H9 (cell line): ENCODE measurements around the gene CHST8. TPM values are rescaled to one million over a fixed set of nuclear protein-coding genes. Genes with fewer than 3 reads are reported as not detected.

Experiments used
- DNase-seq: peaks from one replicate; pipeline ENCODE4 v3.0.0-alpha.2; 2017
- H2AFZ ChIP-seq: one replicate; pipeline ENCODE4 v1.6.1; 2013; ENCODE audit warnings: mild to moderate bottlenecking, low read length, control low read depth, moderate library complexity
- H2AK5ac ChIP-seq: 2 replicates; pipeline ENCODE4 v1.6.1; 2013; ENCODE audit warnings: low read length, control low read depth, mixed read lengths; ENCODE audit not compliant: insufficient read length
- H2BK120ac ChIP-seq: one replicate; pipeline ENCODE4 v1.6.1; 2013; ENCODE audit warnings: low read depth, mild to moderate bottlenecking, low read length, control low read depth, inconsistent platforms; ENCODE audit not compliant: poor library complexity, severe bottlenecking
- H2BK12ac ChIP-seq: 2 replicates; pipeline ENCODE4 v1.6.1; 2013; ENCODE audit warnings: low read length, control low read depth, mixed read lengths, low read depth; ENCODE audit not compliant: insufficient read length
- H2BK15ac ChIP-seq: 2 replicates; pipeline ENCODE4 v1.6.1; 2013; ENCODE audit warnings: low read depth, low read length, control low read depth
- H2BK20ac ChIP-seq: one replicate; pipeline ENCODE4 v1.6.1; 2013; ENCODE audit warnings: low read depth, mild to moderate bottlenecking, low read length, control low read depth, inconsistent platforms; ENCODE audit not compliant: poor library complexity, severe bottlenecking
- H2BK5ac ChIP-seq: 2 replicates; pipeline ENCODE4 v1.6.1; 2013; ENCODE audit warnings: low read length, control low read depth, mixed read lengths; ENCODE audit not compliant: insufficient read length
- H3K14ac ChIP-seq: 2 replicates; pipeline ENCODE4 v1.6.1; 2013; ENCODE audit warnings: low read length, control low read depth; ENCODE audit not compliant: insufficient read depth
- H3K18ac ChIP-seq: 2 replicates; pipeline ENCODE4 v1.6.1; 2013; ENCODE audit warnings: low read depth, mild to moderate bottlenecking, mixed read lengths, low read length, control low read depth; ENCODE audit not compliant: insufficient read length
- H3K23ac ChIP-seq: 2 replicates; pipeline ENCODE4 v1.6.1; 2013; ENCODE audit warnings: low read length, control low read depth, mixed read lengths, low read depth; ENCODE audit not compliant: insufficient read length
- H3K23me2 ChIP-seq: 2 replicates; pipeline ENCODE4 v1.6.1; 2013; ENCODE audit warnings: low read depth, mild to moderate bottlenecking, mixed read lengths, low read length, control low read depth; ENCODE audit not compliant: insufficient read length, poor library complexity, severe bottlenecking
- H3K27ac ChIP-seq: 2 replicates; pipeline ENCODE4 v1.5.1; 2013; ENCODE audit warnings: low read length, control low read depth, mixed read lengths, low read depth; ENCODE audit not compliant: insufficient read length
- H3K27me3 ChIP-seq: 2 replicates; pipeline ENCODE4 v1.6.1; 2013; ENCODE audit warnings: low read length, control low read depth, inconsistent platforms; ENCODE audit not compliant: insufficient read depth
- H3K4ac ChIP-seq: 2 replicates; pipeline ENCODE4 v1.6.1; 2013; ENCODE audit warnings: low read depth, mild to moderate bottlenecking, control low read depth, inconsistent platforms, low read length, moderate library complexity
- H3K4me1 ChIP-seq: 2 replicates; pipeline ENCODE4 v1.6.1; 2013; ENCODE audit warnings: low read length, control low read depth, inconsistent platforms; ENCODE audit not compliant: insufficient read depth
- H3K4me2 ChIP-seq: 2 replicates; pipeline ENCODE4 v1.6.1; 2013; ENCODE audit warnings: low read length, control low read depth, mixed read lengths; ENCODE audit not compliant: insufficient read length, insufficient read depth
- H3K56ac ChIP-seq: 2 replicates; pipeline ENCODE4 v1.6.1; 2013; ENCODE audit warnings: low read depth, mild to moderate bottlenecking, mixed read lengths, low read length, control low read depth; ENCODE audit not compliant: insufficient read length
- H3K79me1 ChIP-seq: 2 replicates; pipeline ENCODE4 v1.6.1; 2013; ENCODE audit warnings: low read depth, mild to moderate bottlenecking, moderate library complexity, low read length, control low read depth, inconsistent platforms; ENCODE audit not compliant: insufficient read depth, poor library complexity, severe bottlenecking
- H3K79me2 ChIP-seq: 2 replicates; pipeline ENCODE4 v1.6.1; 2013; ENCODE audit warnings: low read length, control low read depth, inconsistent platforms; ENCODE audit not compliant: insufficient read depth
- H3K9ac ChIP-seq: 2 replicates; pipeline ENCODE4 v1.6.1; 2013; ENCODE audit warnings: low read length, control low read depth, mixed read lengths; ENCODE audit not compliant: insufficient read length; ENCODE audit errors: extremely low read depth
- H3K9me3 ChIP-seq: one replicate; pipeline ENCODE4 v1.6.1; 2013; ENCODE audit warnings: low read depth, low read length, inconsistent platforms; ENCODE audit not compliant: control insufficient read depth
- H3T11ph ChIP-seq: one replicate; pipeline ENCODE4 v1.6.1; 2013; ENCODE audit warnings: mild to moderate bottlenecking, low read length, control low read depth, inconsistent platforms
- H4K20me1 ChIP-seq: one replicate; pipeline ENCODE4 v1.6.1; 2013; ENCODE audit not compliant: control insufficient read depth, insufficient read length, insufficient read depth
- H4K5ac ChIP-seq: 2 replicates; pipeline ENCODE4 v1.6.1; 2013; ENCODE audit warnings: low read depth, mild to moderate bottlenecking, mixed read lengths, low read length, control low read depth; ENCODE audit not compliant: insufficient read length
- H4K8ac ChIP-seq: replicated peaks from 2 replicates; pipeline ENCODE4 v1.6.1; 2013; ENCODE audit warnings: low read length, control low read depth, mixed read lengths, low read depth; ENCODE audit not compliant: insufficient read length
- H4K91ac ChIP-seq: 2 replicates; pipeline ENCODE4 v1.6.1; 2013; ENCODE audit warnings: low read depth, mild to moderate bottlenecking, moderate library complexity, mixed read lengths, low read length, control low read depth; ENCODE audit not compliant: insufficient read length
- H3K27ac Mint-ChIP-seq, 3 experiments: 2 replicates in 2 of 3; 3 replicates in 1 of 3; pipeline ENCODE4 v1.8.0; 2020 to 2021; ENCODE audit warnings: mixed read lengths in 3 of 3, mild to moderate bottlenecking in 1 of 3, moderate library complexity in 1 of 3
- H3K27me3 Mint-ChIP-seq: 2 replicates; pipeline ENCODE4 v1.8.0; 2021; ENCODE audit warnings: low read depth, mild to moderate bottlenecking, moderate library complexity, mixed read lengths
- H3K36me3 Mint-ChIP-seq, 3 experiments: 2 replicates in 2 of 3; 3 replicates in 1 of 3; pipeline ENCODE4 v1.8.0; 2020 to 2021; ENCODE audit warnings: low read depth in 3 of 3, mixed read lengths in 3 of 3; ENCODE audit not compliant: insufficient read depth in 1 of 3
- H3K4me1 Mint-ChIP-seq, 2 experiments: 2 replicates each; pipeline ENCODE4 v1.8.0; 2020; ENCODE audit warnings: mixed read lengths in 2 of 2
- H3K4me3 Mint-ChIP-seq, 2 experiments: 2 replicates in 1 of 2; 3 replicates in 1 of 2; pipeline ENCODE4 v1.8.0; 2020 to 2021; ENCODE audit warnings: mild to moderate bottlenecking in 2 of 2, mixed read lengths in 2 of 2, moderate library complexity in 1 of 2
- H3K9me3 Mint-ChIP-seq, 2 experiments: 2 replicates in 1 of 2; 3 replicates in 1 of 2; pipeline ENCODE4 v1.8.0; 2020; ENCODE audit warnings: mild to moderate bottlenecking in 2 of 2, mixed read lengths in 2 of 2, moderate library complexity in 1 of 2
- WGBS: extraction: QIAGEN DNeasy Blood & Tissue Kit; methylation state at CpG from one replicate; pipeline ENCODE4 v1.1.7; 2013; ENCODE audit warnings: missing lambda C conversion rate, low lambda C conversion rate, mixed read lengths; ENCODE audit not compliant: insufficient read length; ENCODE audit errors: extremely low coverage; 5-methylcytosine and 5-hydroxymethylcytosine counted together
- total RNA-seq: library from RNA; stranded (reverse); gene quantifications from 2 replicates; pipeline ENCODE4 v1.2.1, GENCODE V29; 2021
- TF ChIP-seq, protein P1 (sequence below): fragments of 200-600 bp; sonication (generic); conservative IDR thresholded peaks from 3 replicates; pipeline ENCODE4 v1.8.0; 2021; ENCODE audit warnings: antibody characterized with exemption, mild to moderate bottlenecking

Gene CHST8
- total RNA-seq, 1 experiment from 2014 or later, result 5.1 TPM

DNA sequence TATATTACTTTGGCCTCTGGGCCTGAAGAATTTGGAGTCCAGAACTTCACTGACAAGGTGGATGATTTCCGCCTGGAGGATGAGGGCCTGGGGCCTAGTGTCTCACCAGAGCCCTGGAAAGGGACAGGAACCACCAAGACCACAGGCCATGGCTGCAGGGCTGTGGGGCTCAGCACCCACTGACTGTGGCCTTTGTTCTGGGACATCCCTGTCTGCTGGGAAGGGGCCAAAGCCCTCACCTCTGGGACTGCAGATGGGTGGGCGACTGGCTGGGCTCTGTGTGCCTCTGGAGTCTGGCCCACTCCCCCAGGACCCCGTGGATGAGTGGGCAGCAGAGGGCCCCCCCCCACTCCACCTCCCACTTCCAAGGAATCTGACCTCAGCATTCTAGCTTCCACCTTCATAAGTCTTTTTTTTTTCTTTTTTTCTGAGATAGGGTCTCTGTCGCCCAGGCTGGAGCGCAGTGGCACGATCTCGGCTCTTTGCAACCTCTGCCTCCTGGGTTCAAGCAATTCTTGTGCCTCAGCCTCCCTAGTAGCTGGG lies 20.3 kb downstream of the CHST8 start:
- H3K4me1 Mint-ChIP-seq, result peaks cover 33% of the 10 kb centered on the region in 2 experiments
- DNase-seq, result no peak
- Histone ChIP-seq H2AK5ac (no peak overlapping the region), H3K9ac (no peak overlapping the region), H3K23me2 (peaks cover 3% of the 10 kb centered on the region), H3K18ac (no peak overlapping the region), H4K20me1 (no peaks in the 10 kb centered on the region), H3T11ph (no peak overlapping the region), H2BK20ac (no peak overlapping the region), H3K4me2 (no peak overlapping the region), H3K27ac (no peak overlapping the region), H3K56ac (no peak overlapping the region), H2BK120ac (no peak overlapping the region), H4K5ac (no peak overlapping the region), H3K4ac (no peak overlapping the region), H3K14ac (no peak overlapping the region), H3K23ac (no peak overlapping the region), H2BK5ac (no peak overlapping the region), H3K9me3 (no peaks in the 10 kb centered on the region), H4K8ac (no peak overlapping the region), H2BK12ac (no peak overlapping the region), H3K79me2 (no peaks in the 10 kb centered on the region; the same call in 1 of the 2 replicates), H3K4me1 (peaks cover 15% of the 10 kb centered on the region), H2BK15ac (no peak overlapping the region), H3K27me3 (no peaks in the 10 kb centered on the region), H3K79me1 (no peaks in the 10 kb centered on the region), H2AFZ (no peak overlapping the region), H4K91ac (no peak overlapping the region)
- no peak overlapping the region for H3K4me3 Mint-ChIP-seq
- H3K9me3 Mint-ChIP-seq, result no peaks in the 10 kb centered on the region
- H3K27me3 Mint-ChIP-seq, result peaks cover 4% of the 10 kb centered on the region; the same call in 1 of the 2 replicates
- TF ChIP-seq, protein P1, sequence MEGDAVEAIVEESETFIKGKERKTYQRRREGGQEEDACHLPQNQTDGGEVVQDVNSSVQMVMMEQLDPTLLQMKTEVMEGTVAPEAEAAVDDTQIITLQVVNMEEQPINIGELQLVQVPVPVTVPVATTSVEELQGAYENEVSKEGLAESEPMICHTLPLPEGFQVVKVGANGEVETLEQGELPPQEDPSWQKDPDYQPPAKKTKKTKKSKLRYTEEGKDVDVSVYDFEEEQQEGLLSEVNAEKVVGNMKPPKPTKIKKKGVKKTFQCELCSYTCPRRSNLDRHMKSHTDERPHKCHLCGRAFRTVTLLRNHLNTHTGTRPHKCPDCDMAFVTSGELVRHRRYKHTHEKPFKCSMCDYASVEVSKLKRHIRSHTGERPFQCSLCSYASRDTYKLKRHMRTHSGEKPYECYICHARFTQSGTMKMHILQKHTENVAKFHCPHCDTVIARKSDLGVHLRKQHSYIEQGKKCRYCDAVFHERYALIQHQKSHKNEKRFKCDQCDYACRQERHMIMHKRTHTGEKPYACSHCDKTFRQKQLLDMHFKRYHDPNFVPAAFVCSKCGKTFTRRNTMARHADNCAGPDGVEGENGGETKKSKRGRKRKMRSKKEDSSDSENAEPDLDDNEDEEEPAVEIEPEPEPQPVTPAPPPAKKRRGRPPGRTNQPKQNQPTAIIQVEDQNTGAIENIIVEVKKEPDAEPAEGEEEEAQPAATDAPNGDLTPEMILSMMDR, result no peak
- no CpG with 5 or more reads among the region's 7 CpGs for WGBS
- no peaks in the 10 kb centered on the region; a peak in 1 of 7 replicates for H3K36me3 Mint-ChIP-seq
- H3K27ac Mint-ChIP-seq, result no peak overlapping the region
